ENCODE data around the gene SLCO4A1. TPM values are rescaled to one million over a fixed set of nuclear protein-coding genes. Genes with fewer than 3 reads are reported as not detected.

SLCO4A1 gene
- total and polyA plus RNA-seq, 9 of the 15 experiments (the other 6 are each of a cell fraction or from before 2014, with no cell fraction given), result 1.6 to 21.9 (median 12.8) TPM

- WGBS (ENCODE audit: insufficient coverage, low coverage, missing lambda C conversion rate), result 57% methylated on average over 8 of the region's 8 CpGs
- Histone ChIP-seq H3K36me3 (ENCODE audit: control insufficient read depth, insufficient read depth, low read length) (no peaks in the 10 kb centered on the region), H3K27me3 (ENCODE audit: control insufficient read depth in 2 of 2, insufficient read depth in 2 of 2, low read length in 2 of 2) (peaks cover 11 to 53% of the 10 kb centered on the region in 2 experiments; a peak in 4 of 5 replicates), H3K79me2 (ENCODE audit: control insufficient read depth, insufficient read depth, low read length) (no peaks in the 10 kb centered on the region), H3K9me3 (replicated peaks; ENCODE audit: control insufficient read depth, insufficient read depth, low read depth, low read length) (no peaks in the 10 kb centered on the region), H3K9ac (ENCODE audit: insufficient read depth in 1 of 2, low read depth in 2 of 2, low read length in 2 of 2) (0 out of 4 replicates have a peak overlapping the region, but pooled peaks of 1 of the 2 experiments have one; percentile 29), H3K9me1 (ENCODE audit: control insufficient read depth, insufficient read depth, low read length) (no peaks in the 10 kb centered on the region), H3K27ac (ENCODE audit: extremely low read depth, low read depth, low read length) (no peak overlapping the region), H2AFZ (ENCODE audit: low read depth, low read length) (peak overlapping the region; percentile 41; the same call in 1 of the 2 replicates), H3K4me2 (ENCODE audit: insufficient read depth, low read length) (no peak overlapping the region), H4K20me1 (replicated peaks; ENCODE audit: control insufficient read depth, insufficient read depth, low read length) (no peaks in the 10 kb centered on the region), H3K4me1 (replicated peaks in 1 of 2; ENCODE audit: control insufficient read depth in 2 of 2, insufficient read depth in 2 of 2, low read length in 2 of 2) (peaks cover 14 to 56% of the 10 kb centered on the region in 2 experiments; a peak in 4 of 5 replicates), H3K4me3 (no peak overlapping the region)
- BruUV-seq (replicated peaks), result no TSS peak
- in situ Hi-C loops (cut with MboI), result no loop called here
- ChIA-PET CTCF (ENCODE audit: low intra/inter-chr PET ratio) (no interaction called here), POLR2A (interaction anchor here (0.7 to 1.1 kb wide), 5 partner anchors 8 to 424 kb away, joined by 3 to 11 read pairs (median 4); no protein-coding TSS in a partner anchor)
- ATAC-seq, result no peak
- DNase-seq (ENCODE audit: extremely low read depth in 1 of 4, low spot score in 3 of 4), result no peak
- FAIRE-seq, result no peak
- TF ChIP-seq DPF2 (IDR thresholded peaks at IDR 0.05), result no peak
- no peak for TF ChIP-seq ZNF212 (CRISPR knock-in tag; IDR thresholded peaks at IDR 0.05)
- TF ChIP-seq JUND (IDR thresholded peaks at IDR 0.05; ENCODE audit: borderline replicate concordance, low read depth, low read length), result no peak
- no peak for TF ChIP-seq JUND (tag; IDR thresholded peaks at IDR 0.05; ENCODE audit: borderline replicate concordance, low read depth, low read length)
- no peak for TF ChIP-seq BRCA1 (IDR thresholded peaks at IDR 0.05)
- TF ChIP-seq BRCA1 (CRISPR knock-in tag; IDR thresholded peaks at IDR 0.05), result no peak
- no peak for TF ChIP-seq CTBP1 (IDR thresholded peaks at IDR 0.05; ENCODE audit: borderline replicate concordance)
- TF ChIP-seq PTRF (tag; IDR thresholded peaks at IDR 0.05), result no peak
- intact Hi-C loops (cut with micrococcal nuclease), result no loop called here
Observed at GRCh38 chr20:62712606-62713005, 70.3 kb downstream of the SLCO4A1 start.

- in situ Hi-C loops (cut with MboI), result no loop called here
- H3K79me2 ChIP-seq (ENCODE audit: control insufficient read depth, insufficient read depth, low read length), result no peaks in the 10 kb centered on the region
- no peak overlapping the region for H2AFZ ChIP-seq (ENCODE audit: low read depth, low read length)
- no peak overlapping the region for H3K4me2 ChIP-seq (ENCODE audit: insufficient read depth, low read length)
- POLR2A ChIA-PET, result no interaction called here
- H3K27me3 ChIP-seq (ENCODE audit: control insufficient read depth in 2 of 2, insufficient read depth in 2 of 2, low read length in 2 of 2), result peaks cover 16 to 46% of the 10 kb centered on the region in 2 experiments; a peak in 4 of 5 replicates
- intact Hi-C loops (cut with micrococcal nuclease), result no loop called here
- DNase-seq (ENCODE audit: extremely low read depth in 1 of 4, low spot score in 3 of 4) (no peak), FAIRE-seq (no peak), ATAC-seq (no peak)
- BruUV-seq (replicated peaks), result no TSS peak
- CTCF ChIA-PET (ENCODE audit: low intra/inter-chr PET ratio), result no interaction called here
- H4K20me1 ChIP-seq (replicated peaks; ENCODE audit: control insufficient read depth, insufficient read depth, low read length), result no peaks in the 10 kb centered on the region
- no peak overlapping the region for H3K4me3 ChIP-seq
- no peaks in the 10 kb centered on the region for H3K9me1 ChIP-seq (ENCODE audit: control insufficient read depth, insufficient read depth, low read length)
- no peak for TF ChIP-seq PATZ1 (CRISPR knock-in tag; IDR thresholded peaks at IDR 0.05; ENCODE audit: borderline replicate concordance)
- no peak for TF ChIP-seq HDAC8 (tag; IDR thresholded peaks at IDR 0.05)
- no peak for TF ChIP-seq POLR2B (IDR thresholded peaks at IDR 0.05; ENCODE audit: low read depth, partially characterized antibody)
- TF ChIP-seq SAP30 (IDR thresholded peaks at IDR 0.05; ENCODE audit: borderline replicate concordance, insufficient read depth, low read depth, low read length, poor library complexity, severe bottlenecking), result no peak
- TF ChIP-seq SRSF7 (optimal IDR thresholded peaks at IDR 0.05; ENCODE audit: low read depth, low read length), result no peak
- TF ChIP-seq CHD2 (IDR thresholded peaks at IDR 0.05; ENCODE audit: low read depth, low read length), result no peak
- H3K9me3 ChIP-seq (replicated peaks; ENCODE audit: control insufficient read depth, insufficient read depth, low read depth, low read length), result no peaks in the 10 kb centered on the region
- WGBS (ENCODE audit: insufficient coverage, low coverage, missing lambda C conversion rate), result 51% methylated on average over 10 of the region's 10 CpGs
- H3K9ac ChIP-seq (ENCODE audit: insufficient read depth in 1 of 2, low read depth in 2 of 2, low read length in 2 of 2), result no peak overlapping the region
- no peak overlapping the region for H3K27ac ChIP-seq (ENCODE audit: extremely low read depth, low read depth, low read length)
- no peaks in the 10 kb centered on the region for H3K36me3 ChIP-seq (ENCODE audit: control insufficient read depth, insufficient read depth, low read length)
- peaks cover 14 to 49% of the 10 kb centered on the region in 2 experiments; a peak in 4 of 5 replicates for H3K4me1 ChIP-seq (replicated peaks in 1 of 2; ENCODE audit: control insufficient read depth in 2 of 2, insufficient read depth in 2 of 2, low read length in 2 of 2)
Observed at GRCh38 chr20:62714006-62714405, 71.7 kb downstream of the SLCO4A1 start.

Data from K562 (cell line).